Activated naive CD4-positive, alpha-beta T cell treated with anti-CD3 and anti-CD28 coated beads, Interleukin-2, amount 10 ng/mL, durations not matched to agents 7 days and 5 days (primary cell): ENCODE results near the gene IMMT.

ENCODE experiments used
- CTCF ChIA-PET: fragments of 350-600 bp; sonication (Branson Sonifier 250); formaldehyde crosslinking; loops from one replicate; lab custom pipeline; 2021; ENCODE audit warnings: antibody characterized with exemption; lab: Charles Lee
- DNase-seq: peaks from one replicate; pipeline ENCODE4 v3.0.0-alpha.2; 2020
- H3K27ac Mint-ChIP-seq: one replicate; pipeline ENCODE4 v1.8.0; 2021; ENCODE audit warnings: mild to moderate bottlenecking, moderate library complexity, mixed read lengths
- H3K27me3 Mint-ChIP-seq: one replicate; pipeline ENCODE4 v1.8.0; 2021; ENCODE audit warnings: mild to moderate bottlenecking, mixed read lengths
- H3K36me3 Mint-ChIP-seq: one replicate; pipeline ENCODE4 v1.8.0; 2021; ENCODE audit warnings: mixed read lengths
- H3K4me1 Mint-ChIP-seq: one replicate; pipeline ENCODE4 v1.8.0; 2021; ENCODE audit warnings: mixed read lengths
- H3K4me3 Mint-ChIP-seq: one replicate; pipeline ENCODE4 v1.8.0; 2021; ENCODE audit warnings: mild to moderate bottlenecking, moderate library complexity, mixed read lengths
- H3K9me3 Mint-ChIP-seq: one replicate; pipeline ENCODE4 v1.8.0; 2021; ENCODE audit warnings: mixed read lengths

Gene IMMT

GRCh38 chr2:86097114-86097896 is 98.0 kb downstream of the IMMT start:
- peaks cover 12% of the 10 kb centered on the region for H3K4me1 Mint-ChIP-seq
- H3K27ac Mint-ChIP-seq = no peak overlapping the region
- DNase-seq = no peak
- H3K9me3 Mint-ChIP-seq = peaks cover 3% of the 10 kb centered on the region
- peaks cover 47% of the 10 kb centered on the region for H3K36me3 Mint-ChIP-seq
- CTCF ChIA-PET = interaction anchor here (1.5 kb wide), 1 partner anchor 9 kb away, joined by 7 read pairs; no protein-coding TSS in a partner anchor
- H3K4me3 Mint-ChIP-seq = no peak overlapping the region
- no peaks in the 10 kb centered on the region for H3K27me3 Mint-ChIP-seq

DNA sequence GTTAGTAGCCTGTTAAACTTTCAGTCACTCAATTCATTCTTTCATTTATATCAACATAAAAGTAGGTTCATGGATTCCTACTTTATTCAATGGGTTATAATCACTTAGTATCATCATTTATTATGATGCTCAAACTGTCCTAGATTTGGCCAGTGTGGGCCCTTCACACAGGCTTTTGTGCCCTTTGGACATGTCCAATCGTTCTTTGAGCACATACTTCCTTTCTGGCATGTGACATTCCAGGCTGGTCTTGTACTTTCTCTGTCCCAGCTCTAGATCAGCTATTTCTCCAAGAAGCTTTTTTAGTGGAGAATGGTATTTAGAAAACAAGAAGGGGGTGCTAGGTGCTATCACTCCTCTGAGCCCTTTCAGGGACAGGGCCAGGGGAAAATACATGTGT is 101.0 kb downstream of the IMMT start:
- Mint-ChIP-seq H3K36me3 (peaks cover 45% of the 10 kb centered on the region), H3K4me3 (no peak overlapping the region), H3K4me1 (peaks cover 2% of the 10 kb centered on the region), H3K9me3 (no peaks in the 10 kb centered on the region), H3K27me3 (no peaks in the 10 kb centered on the region), H3K27ac (no peak overlapping the region)
- CTCF ChIA-PET = interaction anchor here (0.9 to 1.3 kb wide), 2 partner anchors 28 to 267 kb away, joined by 3 to 5 read pairs; no protein-coding TSS in a partner anchor
- DNase-seq = no peak
